Left ventricle myocardium inferior (tissue), 1 donor: ENCODE measurements around the gene GPR160. TPM values are rescaled to one million over a fixed set of nuclear protein-coding genes. Genes with fewer than 3 reads are reported as not detected.

Experiments used
- DNase-seq: peaks from one replicate; pipeline ENCODE4 v3.0.0-alpha.2; 2020
- H3K27ac ChIP-seq: fragments of 200-600 bp; replicated peaks from 2 replicates; pipeline ENCODE4 v1.8.0; 2021
- H3K27me3 ChIP-seq: fragments of 200-600 bp; 2 replicates; pipeline ENCODE4 v1.8.0; 2021; ENCODE audit warnings: low read depth
- H3K36me3 ChIP-seq: fragments of 200-600 bp; 2 replicates; pipeline ENCODE4 v1.8.0; 2021
- H3K4me1 ChIP-seq: fragments of 200-600 bp; 2 replicates; pipeline ENCODE4 v1.8.0; 2021
- H3K4me3 ChIP-seq: fragments of 200-600 bp; 2 replicates; pipeline ENCODE4 v1.8.0; 2021; ENCODE audit warnings: mild to moderate bottlenecking, moderate library complexity
- H3K9me3 ChIP-seq: fragments of 200-600 bp; replicated peaks from 2 replicates; pipeline ENCODE4 v1.8.0; 2021
- intact Hi-C: fragments of 100-400 bp; cut with micrococcal nuclease; formaldehyde crosslinking; loops from one replicate; pipeline ENCODE4 v1.11.0; 2022
- total RNA-seq: library from RNA; stranded (reverse); fragmentation: NEBNext Ultra II Directional; extraction: Animal tissue kit (Norgen Biotek cat#: 25700); gene quantifications from one replicate; pipeline ENCODE4 v1.2.1, GENCODE V29; 2021
- TF ChIP-seq, protein P1 (sequence below): fragments of 200-600 bp; IDR thresholded peaks from 2 replicates; pipeline ENCODE4 v1.8.0; 2021; ENCODE audit warnings: antibody characterized with exemption, mild to moderate bottlenecking, borderline replicate concordance
- donor health status: DM: no; HTN: yes; CAD: no; lungs with severe emphysema.

The GPR160 gene
- total RNA-seq, 1 donor from 2014 or later, result 0.99 TPM

DNA sequence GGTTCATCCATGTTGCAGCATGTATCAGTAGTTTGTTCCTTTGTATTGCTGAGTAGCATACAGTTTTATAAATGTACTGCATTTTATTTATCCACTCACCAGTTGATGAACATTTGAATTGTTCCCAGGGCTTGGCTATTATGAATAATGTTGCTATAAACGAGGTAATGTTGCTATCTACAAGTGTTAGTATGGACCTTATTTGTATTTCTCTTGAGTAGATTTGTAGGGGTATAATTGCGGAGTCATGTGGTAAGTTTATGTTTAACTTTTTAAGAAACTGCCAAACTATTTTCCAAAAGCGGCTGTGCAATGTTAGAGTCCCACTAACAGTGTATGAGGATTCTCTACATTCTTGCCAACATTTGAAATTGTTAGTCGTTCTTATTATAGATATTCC is 13.0 kb downstream of the GPR160 start:
- no peaks in the 10 kb centered on the region for H3K27me3 ChIP-seq
- no peak for DNase-seq
- H3K4me1 ChIP-seq, result peaks cover 10% of the 10 kb centered on the region
- H3K4me3 ChIP-seq, result no peak overlapping the region
- intact Hi-C loops, result no loop called here
- no peaks in the 10 kb centered on the region for H3K36me3 ChIP-seq
- H3K9me3 ChIP-seq, result no peaks in the 10 kb centered on the region
- no peak overlapping the region for H3K27ac ChIP-seq
- TF ChIP-seq, protein P1, sequence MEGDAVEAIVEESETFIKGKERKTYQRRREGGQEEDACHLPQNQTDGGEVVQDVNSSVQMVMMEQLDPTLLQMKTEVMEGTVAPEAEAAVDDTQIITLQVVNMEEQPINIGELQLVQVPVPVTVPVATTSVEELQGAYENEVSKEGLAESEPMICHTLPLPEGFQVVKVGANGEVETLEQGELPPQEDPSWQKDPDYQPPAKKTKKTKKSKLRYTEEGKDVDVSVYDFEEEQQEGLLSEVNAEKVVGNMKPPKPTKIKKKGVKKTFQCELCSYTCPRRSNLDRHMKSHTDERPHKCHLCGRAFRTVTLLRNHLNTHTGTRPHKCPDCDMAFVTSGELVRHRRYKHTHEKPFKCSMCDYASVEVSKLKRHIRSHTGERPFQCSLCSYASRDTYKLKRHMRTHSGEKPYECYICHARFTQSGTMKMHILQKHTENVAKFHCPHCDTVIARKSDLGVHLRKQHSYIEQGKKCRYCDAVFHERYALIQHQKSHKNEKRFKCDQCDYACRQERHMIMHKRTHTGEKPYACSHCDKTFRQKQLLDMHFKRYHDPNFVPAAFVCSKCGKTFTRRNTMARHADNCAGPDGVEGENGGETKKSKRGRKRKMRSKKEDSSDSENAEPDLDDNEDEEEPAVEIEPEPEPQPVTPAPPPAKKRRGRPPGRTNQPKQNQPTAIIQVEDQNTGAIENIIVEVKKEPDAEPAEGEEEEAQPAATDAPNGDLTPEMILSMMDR, result no peak

DNA sequence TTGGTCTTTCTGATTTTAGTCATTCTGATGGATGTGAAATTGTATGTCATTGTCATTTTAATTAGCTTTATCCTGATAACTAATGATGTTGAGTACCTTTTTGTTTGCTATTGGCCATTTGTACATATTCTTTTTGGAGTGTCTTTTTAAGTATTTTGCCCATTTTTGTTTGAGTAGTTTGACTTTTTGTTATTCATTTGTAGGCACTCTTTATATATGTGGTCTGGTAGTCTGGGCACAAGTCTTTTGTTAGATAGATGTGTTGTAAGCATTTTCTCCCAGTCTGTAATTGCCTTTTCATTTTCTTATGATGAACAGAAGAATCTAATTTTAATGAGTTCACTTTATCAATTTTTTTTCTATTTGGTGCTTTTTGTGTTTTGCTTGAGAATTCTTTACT is 14.6 kb downstream of the GPR160 start:
- H3K27ac ChIP-seq, result no peak overlapping the region
- DNase-seq, result no peak
- no peaks in the 10 kb centered on the region for H3K9me3 ChIP-seq
- TF ChIP-seq, protein P1, result no peak
- no peaks in the 10 kb centered on the region for H3K36me3 ChIP-seq
- no peak overlapping the region for H3K4me3 ChIP-seq
- H3K27me3 ChIP-seq, result no peaks in the 10 kb centered on the region
- H3K4me1 ChIP-seq, result peaks cover 10% of the 10 kb centered on the region
- intact Hi-C loops, result no loop called here

DNA sequence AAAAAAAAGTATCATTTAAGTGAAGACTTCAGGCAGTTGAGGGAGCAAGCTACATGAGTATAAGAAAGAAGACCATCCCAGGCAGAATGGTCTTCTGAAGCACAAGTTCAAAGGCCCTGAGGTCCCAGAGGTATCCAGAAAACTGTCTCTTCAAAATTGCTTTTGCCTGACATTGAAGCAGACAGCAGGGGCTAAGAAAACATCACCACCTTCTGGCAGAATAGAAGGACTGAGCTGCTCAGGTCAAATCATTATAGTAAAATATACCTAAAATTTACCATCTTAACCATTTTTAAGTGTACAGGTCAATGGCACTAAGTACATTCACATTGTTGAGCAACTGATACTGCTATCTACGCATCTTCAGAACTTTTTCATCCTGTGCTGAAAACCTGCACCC is 16.4 kb downstream of the GPR160 start:
- no peaks in the 10 kb centered on the region for H3K9me3 ChIP-seq
- intact Hi-C loops, result no loop called here
- DNase-seq, result no peak

DNA sequence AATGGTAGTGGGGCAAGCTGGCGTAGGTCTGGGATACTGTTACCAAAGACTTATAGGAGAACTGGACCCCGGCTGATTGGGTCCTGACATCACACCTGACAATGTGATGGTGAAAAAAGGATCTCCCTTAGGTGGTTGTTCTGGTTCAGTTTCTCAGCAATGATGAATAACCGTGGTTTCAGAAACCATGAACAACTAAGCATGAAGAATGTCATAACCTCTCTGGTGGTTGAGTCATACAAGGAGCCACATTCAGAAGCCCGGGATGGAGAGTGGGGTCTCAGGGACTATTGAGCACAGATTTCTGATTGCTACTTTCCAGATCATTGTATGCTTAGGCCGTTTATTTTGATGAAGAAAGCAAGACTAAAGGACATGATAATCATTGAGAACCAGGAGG is 17.4 kb downstream of the GPR160 start:
- Histone ChIP-seq H3K4me1 (peaks cover under 1% of the 10 kb centered on the region), H3K4me3 (no peak overlapping the region), H3K9me3 (no peaks in the 10 kb centered on the region), H3K36me3 (no peaks in the 10 kb centered on the region), H3K27me3 (no peaks in the 10 kb centered on the region), H3K27ac (no peak overlapping the region)
- DNase-seq, result no peak
- intact Hi-C loops, result no loop called here
- TF ChIP-seq, protein P1, result no peak

More for the DNA sequence above, 16.4 kb downstream of the GPR160 start:
- H3K4me3 ChIP-seq, result no peak overlapping the region
- H3K36me3 ChIP-seq, result no peaks in the 10 kb centered on the region
- H3K27ac ChIP-seq, result no peak overlapping the region
- TF ChIP-seq, protein P1, result peak; percentile 23
- H3K4me1 ChIP-seq, result peaks cover 10% of the 10 kb centered on the region
- H3K27me3 ChIP-seq, result no peaks in the 10 kb centered on the region

DNA sequence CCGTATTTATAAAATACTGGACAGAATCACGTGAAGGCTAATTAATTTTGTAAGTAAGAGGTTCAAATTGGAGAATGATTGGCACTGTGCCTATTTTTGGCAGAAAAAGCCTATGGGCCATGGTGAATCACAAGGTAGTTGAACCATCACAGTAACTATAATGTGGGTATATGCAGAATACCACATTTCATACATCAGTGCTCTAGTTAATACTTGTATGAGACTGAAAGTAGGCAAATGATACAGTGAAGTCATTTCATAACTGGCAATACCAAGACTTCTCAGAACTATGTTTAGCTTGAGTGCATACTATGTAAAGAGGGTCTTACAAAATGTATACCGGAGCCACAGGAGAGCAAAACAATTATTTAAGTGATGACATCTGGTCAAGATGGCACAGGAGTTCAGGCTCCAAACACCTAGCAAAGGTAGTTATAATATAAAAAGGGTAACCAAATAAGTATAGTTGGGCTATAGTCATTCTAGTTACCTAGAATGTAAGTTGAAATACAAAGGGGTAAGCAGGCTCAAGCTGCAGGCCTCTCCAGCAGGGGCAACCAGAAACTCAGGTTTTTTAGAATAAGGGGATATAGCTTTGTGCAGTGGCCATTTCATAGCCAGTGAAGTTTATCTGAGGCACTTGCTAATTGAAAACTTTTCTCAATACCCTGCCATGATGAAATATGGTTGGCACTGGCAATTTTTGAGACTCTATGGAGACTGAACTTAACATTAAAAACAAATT is 19.1 kb downstream of the GPR160 start:
- Histone ChIP-seq H3K27ac (no peak overlapping the region), H3K4me1 (no peaks in the 10 kb centered on the region), H3K27me3 (no peaks in the 10 kb centered on the region), H3K9me3 (no peaks in the 10 kb centered on the region), H3K36me3 (no peaks in the 10 kb centered on the region), H3K4me3 (no peak overlapping the region)
- no peak for DNase-seq
- intact Hi-C loops, result no loop called here
- TF ChIP-seq, protein P1, result no peak
